Stimulated activated CD4-positive, alpha-beta T cell treated with anti-CD3 and anti-CD28 coated beads, Interleukin-1b, Interleukin-23, amount 100 ng/mL, for 4 hours (primary cell): ENCODE measurements around the gene MAP1S.

ENCODE experiments used
- DNase-seq, 2 donors: peaks; one replicate each; pipeline ENCODE4 v3.0.0-alpha.2; 2020; ENCODE audit warnings: low read depth in 2 of 2

MAP1S gene

DNA sequence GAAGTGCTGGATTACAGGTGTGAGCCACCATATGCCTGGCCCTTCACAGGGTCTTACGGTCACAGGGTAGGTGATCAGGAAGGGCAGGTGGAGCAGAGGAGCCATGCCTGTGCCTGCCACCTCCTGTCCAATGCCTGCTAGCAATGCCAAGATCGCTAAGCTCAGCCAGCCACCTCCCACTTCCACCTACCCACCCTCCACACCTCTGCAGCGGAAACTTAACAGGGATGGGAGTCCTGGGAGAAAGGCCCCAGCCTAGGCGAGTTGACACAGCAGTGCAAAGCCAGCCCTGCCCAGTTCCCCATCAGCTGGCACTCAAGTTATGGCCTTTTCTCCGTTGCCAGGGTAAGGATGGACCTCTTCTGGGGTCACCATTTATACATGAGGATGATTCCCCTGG is 16.1 kb downstream of the MAP1S start:
- DNase-seq: no peak

GRCh38 chr19:17737690-17738153 is 18.4 kb downstream of the MAP1S start:
- no peak for DNase-seq

GRCh38 chr19:17739121-17739875 is 20.0 kb downstream of the MAP1S start:
- DNase-seq: no peak

- DNase-seq: no peak
Measured at GRCh38 chr19:17741456-17741855, 22.2 kb downstream of the MAP1S start.

GRCh38 chr19:17743874-17744580 is 24.7 kb downstream of the MAP1S start:
- no peak for DNase-seq

DNA sequence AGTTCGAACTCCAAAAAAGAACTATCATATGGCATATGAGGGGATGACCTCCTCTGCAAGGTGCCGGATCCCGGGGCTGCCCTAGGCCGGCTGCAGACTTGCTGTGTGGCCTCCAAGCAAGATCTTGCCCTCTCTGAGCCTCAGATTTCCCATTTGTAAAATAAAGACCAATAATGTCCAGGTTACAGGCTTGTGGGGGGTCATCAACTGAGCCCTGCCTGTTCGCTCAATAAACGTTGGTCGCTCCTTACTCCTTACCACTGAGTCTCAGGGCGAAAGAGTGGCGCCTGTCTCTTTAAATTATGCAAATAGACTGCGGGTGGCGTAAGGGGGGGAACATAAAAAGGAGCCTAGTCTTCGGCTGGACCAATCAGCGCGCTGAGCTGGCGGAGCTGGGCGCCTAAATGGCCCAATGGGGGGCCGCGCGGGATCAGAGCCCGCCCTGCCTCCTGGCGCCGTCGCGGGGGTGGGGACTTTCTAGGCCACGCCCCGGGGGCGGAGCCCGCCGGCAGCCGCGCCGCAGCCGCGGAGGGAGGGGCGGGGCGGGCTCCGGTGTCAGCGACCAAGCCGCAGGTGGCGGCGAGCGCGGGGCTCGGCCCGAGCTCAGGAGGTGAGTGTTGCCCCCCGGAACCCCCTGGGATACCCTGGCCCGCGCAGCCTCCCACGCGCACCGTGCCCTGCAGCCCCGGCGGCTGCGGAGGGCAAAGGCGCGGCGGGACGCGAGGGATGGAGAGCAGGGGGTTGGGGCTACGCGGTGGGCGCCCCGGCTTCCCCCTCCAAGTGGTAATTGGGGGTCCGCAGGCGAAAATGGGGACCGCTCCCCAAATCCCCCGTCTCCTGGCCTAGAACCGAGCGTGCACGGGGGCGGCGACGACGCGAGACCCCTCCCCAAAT is 28.2 kb downstream of the MAP1S start:
- peak; percentile 91 to 93 for DNase-seq

DNA sequence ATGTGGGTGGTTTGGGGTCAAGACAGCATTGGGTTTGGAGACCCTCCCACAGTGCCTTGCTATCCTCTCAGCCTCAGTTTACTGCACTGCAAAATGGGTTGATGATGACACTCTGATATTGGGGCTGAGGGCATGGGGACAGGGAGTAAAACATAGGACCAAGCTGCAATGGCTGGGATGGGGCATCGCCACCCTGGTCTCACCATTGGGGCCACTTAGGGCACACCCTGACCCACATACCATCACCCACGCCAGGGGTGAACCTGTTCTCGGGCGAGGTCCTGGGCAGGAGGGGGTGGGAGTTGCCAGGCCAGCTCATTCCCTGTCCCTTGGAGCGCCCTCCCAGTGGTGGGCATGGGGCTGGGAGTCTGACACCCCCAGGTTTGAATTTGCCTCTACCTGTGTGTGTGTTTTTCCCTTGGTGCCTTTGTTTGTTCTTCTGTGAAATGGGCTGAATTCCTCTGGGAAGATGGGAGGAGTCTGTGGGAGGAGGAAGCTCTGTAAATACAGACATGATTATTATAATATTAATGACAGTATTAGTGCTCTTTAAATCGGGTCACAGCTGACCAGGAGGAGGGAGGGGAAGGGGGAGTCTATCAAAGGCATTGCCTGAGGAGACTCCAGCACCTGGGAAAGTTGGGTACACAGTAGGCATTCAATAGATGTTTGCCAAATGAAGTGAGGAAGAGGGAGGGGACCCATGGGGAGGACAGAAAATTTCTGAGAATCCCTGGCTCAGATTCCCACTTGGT is 29.8 kb downstream of the MAP1S start:
- DNase-seq: no peak

DNA sequence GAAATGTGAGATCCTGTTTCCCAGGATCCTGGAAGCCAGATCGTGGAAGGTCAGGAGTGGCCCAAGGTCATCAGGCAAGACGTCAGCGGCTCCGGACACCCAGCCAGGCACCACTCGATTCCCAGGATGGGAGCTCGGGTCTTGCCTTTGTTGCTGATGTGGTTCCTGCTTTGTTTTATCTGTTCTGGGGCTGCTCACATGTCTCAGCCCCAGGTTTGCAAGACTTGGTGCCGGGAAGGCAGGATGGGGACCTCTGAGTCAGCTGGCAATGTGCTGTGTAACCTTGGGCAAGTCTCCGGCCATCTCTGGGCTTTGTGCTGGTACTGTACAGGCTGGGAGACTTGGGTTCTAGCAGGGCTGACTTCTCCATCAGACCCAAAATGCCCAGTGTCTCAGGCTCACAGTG is 30.6 kb downstream of the MAP1S start:
- DNase-seq: no peak

GRCh38 chr19:17751103-17751911 is 32.0 kb downstream of the MAP1S start, which contains the start of gene FCHO1:
FCHO1 (plus strand) TSS chr19:17751477; CDS start chr19:17755165, 3,688 bp downstream.
- peak; percentile 71 to 85 for DNase-seq

DNA sequence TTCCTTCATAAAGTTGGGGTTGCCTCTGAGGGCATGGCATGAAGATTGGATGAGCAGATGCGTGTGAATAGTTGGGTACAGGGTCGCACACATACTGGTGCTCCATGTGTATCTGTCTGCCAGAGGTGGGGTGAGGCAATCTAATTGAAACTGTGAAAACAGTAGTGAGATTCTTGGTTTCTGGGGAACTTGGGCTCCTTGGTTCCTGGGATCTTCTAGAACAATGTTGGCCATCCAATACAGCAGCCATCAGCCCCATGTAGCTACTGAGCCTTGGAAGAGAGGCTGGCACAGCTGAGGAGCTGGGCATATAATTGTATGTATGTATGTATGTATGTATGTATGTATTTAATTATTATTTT is 32.6 kb downstream of the MAP1S start:
- DNase-seq: no peak

DNA sequence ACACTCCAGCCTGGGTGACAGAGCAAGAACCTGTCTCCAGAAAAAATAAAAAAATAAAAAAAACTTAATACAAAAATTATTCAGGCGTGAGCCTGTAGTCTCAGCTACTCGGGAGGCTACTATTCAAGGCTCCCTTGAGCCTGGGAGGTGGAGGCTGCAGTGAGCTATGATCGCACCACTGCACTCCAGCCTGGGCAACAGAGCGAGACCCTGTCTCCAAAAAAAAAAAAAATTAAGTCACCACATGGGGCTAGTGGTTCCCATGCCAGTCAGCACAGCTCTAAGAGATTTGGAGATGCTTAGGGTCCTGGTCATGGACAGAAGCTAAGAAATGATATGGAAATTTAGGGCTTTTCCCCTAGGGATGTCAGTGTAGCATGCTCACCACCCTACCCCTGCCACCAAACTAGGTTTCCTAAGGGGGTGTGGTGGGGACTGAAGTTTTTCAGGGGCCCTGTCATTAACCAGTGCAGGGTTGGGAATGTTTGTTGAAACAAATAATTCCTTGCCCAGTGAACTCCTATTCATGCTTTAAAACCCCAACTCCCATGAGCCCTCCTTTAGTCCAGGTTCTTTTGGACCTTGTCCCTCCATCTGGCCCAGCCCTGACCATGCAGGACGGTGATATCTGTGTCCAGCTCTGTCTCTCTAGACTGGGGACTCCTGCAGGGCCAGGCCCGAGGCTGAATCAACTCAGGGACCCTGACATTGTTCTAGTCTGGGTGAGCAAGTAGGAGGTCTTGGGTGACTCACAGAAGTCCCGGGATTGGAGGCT is 33.8 kb downstream of the MAP1S start:
- no peak for DNase-seq

GRCh38 chr19:17753976-17754375 is 34.7 kb downstream of the MAP1S start:
- DNase-seq: no peak

DNA sequence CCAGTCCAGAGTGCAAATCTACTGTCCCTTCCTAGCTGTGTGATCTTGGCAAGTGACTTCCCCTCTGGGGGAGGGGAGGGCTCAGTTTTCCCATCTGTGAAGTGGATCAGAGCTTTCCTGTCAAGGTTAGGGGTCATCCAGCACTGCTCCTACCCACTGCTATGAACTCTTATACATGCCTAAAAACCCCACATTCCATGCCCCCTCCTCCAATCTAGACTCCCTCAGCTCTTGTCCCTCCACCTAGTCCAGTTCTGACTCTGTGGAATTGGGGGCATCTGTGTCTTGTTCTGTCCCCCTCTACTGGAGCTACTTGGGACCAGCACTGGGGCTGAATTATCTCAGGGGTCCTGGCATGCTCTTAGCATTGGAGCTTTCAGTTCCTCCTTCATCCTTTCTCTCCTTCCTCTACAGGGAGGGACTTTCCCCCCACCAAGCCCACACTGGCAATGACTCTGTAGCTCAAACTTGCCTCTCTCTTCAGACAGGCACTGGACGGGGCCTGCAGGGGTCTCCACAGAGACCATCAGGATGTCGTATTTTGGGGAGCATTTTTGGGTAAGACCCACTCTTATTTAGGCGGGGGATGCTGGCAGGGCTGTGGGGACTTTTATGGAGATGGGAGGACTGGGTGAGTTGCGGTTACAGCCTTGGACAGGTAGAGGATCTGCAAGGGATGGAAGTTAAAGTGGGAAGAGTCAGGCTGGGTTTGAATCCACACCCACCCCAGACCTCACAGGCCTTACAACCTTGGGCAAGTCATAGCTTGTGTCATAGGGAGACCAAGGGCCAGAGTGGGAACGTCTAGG is 35.6 kb downstream of the MAP1S start:
- no peak for DNase-seq

GRCh38 chr19:17755443-17755890 is 36.2 kb downstream of the MAP1S start:
- no peak for DNase-seq

GRCh38 chr19:17755977-17756670 is 36.8 kb downstream of the MAP1S start:
- no peak for DNase-seq

DNA sequence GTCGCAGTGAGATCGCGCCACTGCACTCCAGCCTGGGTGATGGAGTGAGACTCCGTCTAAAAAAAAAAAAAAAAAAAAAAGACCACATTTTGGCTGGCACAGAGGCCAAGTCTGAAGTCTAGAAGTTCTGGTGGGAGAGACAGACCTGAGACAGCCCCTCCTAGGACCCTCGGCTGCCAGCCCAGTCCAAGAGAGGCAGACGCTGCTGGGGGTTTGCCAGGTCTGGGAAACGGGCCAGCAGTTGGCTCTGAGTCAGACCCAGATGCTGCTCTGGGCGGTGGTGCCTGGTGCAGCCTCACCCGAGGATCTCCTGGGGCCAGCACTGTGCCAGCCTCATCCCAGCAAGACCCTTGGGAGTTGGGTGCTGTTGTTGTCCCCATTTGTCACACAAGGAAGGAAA is 37.8 kb downstream of the MAP1S start:
- DNase-seq: no peak

GRCh38 chr19:17758515-17758914 is 39.2 kb downstream of the MAP1S start:
- no peak for DNase-seq

- DNase-seq: no peak
Measured at GRCh38 chr19:17761148-17761547, 41.9 kb downstream of the MAP1S start.
